Renal pelvis (tissue), 4 donors: ENCODE data around the gene SEPTIN5. TPM values are rescaled to one million over a fixed set of nuclear protein-coding genes. Genes with fewer than 3 reads are reported as not detected.
A peak's percentile ranks its signal among the peaks of the same experiment; 100 is the strongest.

Experiments
- DNase-seq: peaks from one replicate; pipeline ENCODE4 v3.0.0-alpha.2; 2013
- polyA plus RNA-seq, 3 donors: library from polyadenylated mRNA; unstranded; fragments of 120-200 nt; gene quantifications; one replicate each; pipeline ENCODE4 v1.2.1, GENCODE V29; 2013; ENCODE audit not compliant: insufficient read length in 3 of 3

Gene SEPTIN5
- polyA plus RNA-seq, 3 donors = 27.2 to 36.3 (median 34.6) TPM

GRCh38 chr22:19730655-19731360, 16.5 kb downstream of the SEPTIN5 start:
- peak; percentile 79 for DNase-seq

- no peak for DNase-seq
Measured at GRCh38 chr22:19731361-19732135, 17.2 kb downstream of the SEPTIN5 start.

DNA sequence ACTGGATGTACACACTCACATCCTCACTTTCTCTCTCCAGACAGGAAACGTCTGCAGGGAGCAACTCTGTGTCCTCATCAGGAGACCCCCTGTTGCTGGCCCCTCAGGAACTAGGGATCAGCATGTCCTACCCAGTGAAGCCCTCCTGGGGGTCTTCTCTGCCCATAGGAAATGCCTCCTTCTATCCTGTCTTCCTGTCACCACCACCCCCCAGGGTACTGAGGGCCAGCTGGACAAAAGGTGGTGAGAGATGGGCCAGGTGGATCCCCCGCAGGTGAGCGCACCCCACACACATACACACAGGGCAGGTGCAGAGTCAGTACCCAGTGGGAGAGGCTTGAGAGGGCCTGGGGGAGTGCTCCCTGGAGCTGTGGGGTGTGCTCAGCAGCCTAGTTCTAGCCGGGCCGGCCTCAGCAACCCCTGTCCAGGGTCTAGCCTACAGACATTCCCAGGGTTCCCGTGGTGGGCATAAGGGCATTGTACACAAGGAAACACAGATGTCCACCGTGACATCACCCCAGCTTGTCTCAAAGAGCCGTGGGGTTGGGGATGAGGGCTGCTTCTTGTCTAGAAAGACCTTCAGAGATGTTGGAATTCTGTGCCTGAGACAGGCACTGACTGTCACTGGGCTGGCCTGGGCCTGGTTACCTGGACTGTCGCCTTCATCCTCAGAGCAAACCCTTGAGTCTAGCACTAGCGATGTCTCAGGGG, 18.3 kb downstream of the SEPTIN5 start:
- DNase-seq = no peak

DNA sequence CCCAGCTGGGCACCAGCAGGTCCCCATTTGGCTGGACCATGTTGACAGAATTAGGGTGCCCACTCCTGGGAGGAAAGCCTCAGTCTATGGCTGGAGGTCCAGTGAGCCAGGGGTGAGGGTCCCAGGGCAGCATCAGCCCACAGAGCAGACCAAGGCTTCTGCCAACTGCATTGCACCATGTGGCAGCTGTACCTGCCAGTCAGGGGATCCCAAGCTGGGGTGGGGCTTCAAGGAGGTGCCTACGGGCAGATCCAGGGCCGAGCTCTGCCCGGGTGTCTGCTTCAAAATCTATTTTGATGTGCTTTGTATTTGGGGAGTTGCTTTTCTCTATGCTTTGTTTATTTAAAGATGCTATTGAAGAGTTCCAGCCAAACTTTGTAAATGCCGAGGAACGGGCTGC, 19.5 kb downstream of the SEPTIN5 start:
- DNase-seq = no peak

DNA sequence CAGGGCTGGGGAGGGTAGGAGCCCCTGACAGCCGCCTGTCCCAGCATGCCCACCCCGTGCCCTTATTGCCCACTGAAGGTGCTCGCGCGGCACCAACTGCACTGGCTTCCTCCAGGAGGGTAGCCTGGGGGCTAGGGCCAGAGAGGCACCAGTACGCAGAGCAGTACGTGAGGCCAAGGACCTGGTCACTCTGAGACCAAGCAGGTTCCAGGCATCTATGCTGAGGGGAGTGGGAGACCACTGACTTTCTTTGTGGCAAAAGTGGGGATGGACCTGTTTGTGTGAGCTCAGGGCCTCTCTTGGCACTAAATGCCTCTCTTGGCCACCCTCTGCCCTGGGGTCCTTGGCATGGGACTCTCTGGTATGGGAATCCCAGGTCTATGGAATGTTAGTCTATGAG, 19.9 kb downstream of the SEPTIN5 start:
- no peak for DNase-seq

GRCh38 chr22:19734837-19735382, 20.6 kb downstream of the SEPTIN5 start:
- no peak for DNase-seq

DNA sequence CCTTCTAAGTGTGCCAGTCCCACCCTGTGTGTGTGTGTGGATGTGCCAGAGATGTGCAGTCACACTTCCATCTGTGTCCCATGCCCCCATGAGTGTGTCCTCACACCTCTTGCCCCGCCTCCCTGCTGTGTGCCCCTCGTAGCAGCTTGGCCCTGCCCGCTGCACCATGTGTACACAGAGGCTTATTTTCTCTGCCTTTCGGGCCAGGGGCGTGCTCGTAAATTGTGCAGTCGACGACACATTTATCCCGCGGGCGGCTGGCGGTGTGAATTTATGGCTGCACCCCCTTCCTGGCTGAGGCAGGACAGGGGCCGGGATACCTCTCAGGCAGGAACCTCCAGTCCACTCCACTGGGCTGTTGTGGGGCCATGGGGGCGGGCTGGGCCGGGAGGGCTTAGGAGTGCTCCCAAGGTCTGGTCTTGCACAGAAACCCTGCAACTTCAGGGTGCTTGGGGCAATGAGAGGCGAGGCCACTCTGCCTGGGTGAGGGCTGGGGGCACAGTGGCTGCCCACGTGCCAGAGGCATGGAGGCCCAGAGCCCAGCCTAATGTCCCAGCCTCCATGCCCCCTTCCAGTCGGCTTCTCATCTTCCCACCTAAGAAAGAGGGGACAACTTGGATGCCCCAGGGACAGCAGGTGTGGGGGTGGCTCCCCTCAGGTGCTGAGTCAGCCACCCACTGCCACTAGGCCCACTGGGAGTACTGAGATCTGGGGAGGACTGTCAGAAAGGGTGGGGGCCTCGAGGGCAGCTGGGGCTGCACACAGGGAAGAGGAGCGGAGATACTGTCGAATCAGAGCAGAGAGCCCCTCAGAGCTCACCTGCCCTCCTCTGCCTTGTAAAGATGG, 21.6 kb downstream of the SEPTIN5 start:
- DNase-seq = no peak

GRCh38 chr22:19737846-19738663, 23.8 kb downstream of the SEPTIN5 start:
- DNase-seq = no peak

DNA sequence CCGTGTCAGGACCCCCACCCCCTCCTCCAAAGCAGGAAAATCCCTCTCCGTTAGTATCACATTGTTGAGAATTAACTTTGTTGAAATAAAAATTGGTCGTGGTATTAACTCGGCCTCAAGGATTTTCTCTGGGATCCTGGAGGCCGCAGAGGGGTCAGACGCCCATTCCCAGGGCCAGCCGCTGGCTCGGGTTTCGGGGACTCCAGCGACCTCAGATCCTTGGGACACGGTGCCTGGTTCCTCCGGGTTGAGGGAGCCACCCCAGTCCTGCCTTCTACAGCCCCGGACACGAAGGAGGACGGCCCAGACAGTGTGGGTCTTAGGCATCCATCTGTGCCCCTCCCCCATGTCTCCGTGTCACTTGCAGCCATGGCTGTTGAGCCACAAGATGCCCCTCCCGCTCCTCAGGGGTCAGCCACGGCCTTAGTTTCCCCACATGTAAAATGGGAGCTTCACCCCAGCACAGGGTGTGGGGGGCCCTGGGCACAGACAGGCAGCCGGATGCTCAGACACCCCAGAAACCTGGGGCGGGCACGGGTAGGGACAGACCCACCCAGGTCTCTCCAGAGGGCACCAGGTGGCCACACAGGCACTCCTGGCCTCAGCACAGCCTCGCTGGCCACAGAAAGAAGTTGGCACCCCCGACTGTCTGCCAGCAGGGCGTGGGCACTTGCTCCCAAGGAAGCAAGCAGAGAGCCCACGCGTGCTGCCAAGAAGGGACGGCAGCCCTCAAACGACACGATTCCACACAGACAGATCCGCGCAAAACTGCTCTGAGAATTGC, 24.6 kb downstream of the SEPTIN5 start:
- DNase-seq = no peak

GRCh38 chr22:19739448-19739895, 25.2 kb downstream of the SEPTIN5 start:
- no peak for DNase-seq

- no peak for DNase-seq
Measured at GRCh38 chr22:19739911-19740449, 25.7 kb downstream of the SEPTIN5 start.

- no peak for DNase-seq
Measured at GRCh38 chr22:19740586-19740985, 26.3 kb downstream of the SEPTIN5 start.

DNA sequence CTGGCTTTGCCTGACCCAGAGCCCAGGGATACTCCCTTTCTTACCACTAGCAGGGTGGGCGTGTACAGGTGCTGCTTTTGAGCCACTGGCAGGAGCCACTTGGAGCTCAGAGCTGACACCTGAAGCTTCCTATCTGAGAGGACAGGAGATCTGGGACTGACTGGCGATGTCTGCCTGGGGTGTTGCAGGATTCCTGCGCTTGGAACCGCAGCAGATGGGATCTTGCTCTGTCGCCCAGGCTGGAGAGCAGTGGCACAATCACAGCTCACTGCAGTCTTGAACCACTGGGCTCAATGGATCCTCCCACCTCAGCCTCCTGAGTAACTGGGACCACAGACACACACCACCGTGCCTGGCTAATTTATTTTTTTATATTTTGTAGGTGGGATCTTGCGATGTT, 26.8 kb downstream of the SEPTIN5 start:
- no peak for DNase-seq

- DNase-seq = no peak
Measured at GRCh38 chr22:19742160-19743066, 28.1 kb downstream of the SEPTIN5 start.

DNA sequence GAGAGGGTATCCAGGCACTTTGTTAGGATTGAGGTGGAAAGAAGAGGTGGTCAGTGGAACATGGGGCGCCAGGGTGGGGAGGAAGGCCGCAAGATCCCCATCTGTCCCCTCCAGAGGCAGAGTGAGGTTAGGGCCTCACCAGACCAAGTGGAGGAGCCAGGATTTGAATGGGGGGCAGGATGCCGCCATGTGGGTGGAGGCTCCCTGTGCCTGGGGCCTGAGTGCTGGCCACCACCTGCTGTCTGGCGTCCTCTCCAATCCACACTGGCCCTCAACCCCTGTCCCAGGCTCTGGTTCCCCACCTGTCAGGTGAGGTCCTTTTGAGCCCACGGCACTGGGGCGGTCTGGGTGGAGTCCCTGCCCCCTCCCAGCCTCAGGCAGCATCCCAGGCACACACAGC, 28.8 kb downstream of the SEPTIN5 start:
- no peak for DNase-seq

GRCh38 chr22:19743651-19744050, 29.3 kb downstream of the SEPTIN5 start:
- DNase-seq = no peak

- DNase-seq = no peak
Measured at GRCh38 chr22:19744350-19745006, 30.2 kb downstream of the SEPTIN5 start.
